ENCODE results near the gene CDH23.

GRCh38 chr10:71562181-71562580 is 165.5 kb downstream of the CDH23 start:
- TF ChIP-seq, protein P1, sequence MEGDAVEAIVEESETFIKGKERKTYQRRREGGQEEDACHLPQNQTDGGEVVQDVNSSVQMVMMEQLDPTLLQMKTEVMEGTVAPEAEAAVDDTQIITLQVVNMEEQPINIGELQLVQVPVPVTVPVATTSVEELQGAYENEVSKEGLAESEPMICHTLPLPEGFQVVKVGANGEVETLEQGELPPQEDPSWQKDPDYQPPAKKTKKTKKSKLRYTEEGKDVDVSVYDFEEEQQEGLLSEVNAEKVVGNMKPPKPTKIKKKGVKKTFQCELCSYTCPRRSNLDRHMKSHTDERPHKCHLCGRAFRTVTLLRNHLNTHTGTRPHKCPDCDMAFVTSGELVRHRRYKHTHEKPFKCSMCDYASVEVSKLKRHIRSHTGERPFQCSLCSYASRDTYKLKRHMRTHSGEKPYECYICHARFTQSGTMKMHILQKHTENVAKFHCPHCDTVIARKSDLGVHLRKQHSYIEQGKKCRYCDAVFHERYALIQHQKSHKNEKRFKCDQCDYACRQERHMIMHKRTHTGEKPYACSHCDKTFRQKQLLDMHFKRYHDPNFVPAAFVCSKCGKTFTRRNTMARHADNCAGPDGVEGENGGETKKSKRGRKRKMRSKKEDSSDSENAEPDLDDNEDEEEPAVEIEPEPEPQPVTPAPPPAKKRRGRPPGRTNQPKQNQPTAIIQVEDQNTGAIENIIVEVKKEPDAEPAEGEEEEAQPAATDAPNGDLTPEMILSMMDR (conservative IDR thresholded peaks at IDR 0.05 in 1 of 2, IDR thresholded peaks at IDR 0.05 in 1 of 2; ENCODE audit: extremely low read depth in 1 of 2, insufficient read depth in 1 of 2, low read depth in 1 of 2, low read length in 2 of 2) = no peak
- no peak for TF ChIP-seq EZH2 (IDR thresholded peaks at IDR 0.05; ENCODE audit: borderline replicate concordance, low read length)
